C1 segment of cervical spinal cord (tissue), 14 donors: ENCODE data around the gene MYO7A.

ENCODE experiments used
- DNase-seq, 14 donors: peaks; one replicate each; lab custom pipeline; 2025; lab: John Stamatoyannopoulos, UW

MYO7A gene

GRCh38 chr11:77127920-77128691, at the start of gene MYO7A:
MYO7A (plus strand) TSS chr11:77128246; CDS start chr11:77130635, 2,389 bp downstream.
- DNase-seq, result peak in 11 of 14 donors; percentile 22 to 68 (median 51)

GRCh38 chr11:77079666-77080065, 48.4 kb upstream of the MYO7A start:
- DNase-seq, result no peak

GRCh38 chr11:77080643-77081210, 47.3 kb upstream of the MYO7A start:
- DNase-seq, result no peak

GRCh38 chr11:77081381-77081851, 46.6 kb upstream of the MYO7A start:
- no peak for DNase-seq

- no peak for DNase-seq
These were observed 45.8 kb upstream of the MYO7A start for GRCh38 chr11:77081976-77082836.

GRCh38 chr11:77082838-77083565, 45.0 kb upstream of the MYO7A start:
- DNase-seq, result no peak

- DNase-seq, result no peak
These were observed 44.3 kb upstream of the MYO7A start for GRCh38 chr11:77083566-77084245.

- no peak for DNase-seq
These were observed 43.4 kb upstream of the MYO7A start for GRCh38 chr11:77084581-77085191.

GRCh38 chr11:77085652-77086051, 42.4 kb upstream of the MYO7A start:
- no peak for DNase-seq

- peak in 2 of 14 donors; percentile 22 to 42 for DNase-seq
These were observed 41.2 kb upstream of the MYO7A start for GRCh38 chr11:77086521-77087472.

GRCh38 chr11:77087723-77088225, 40.3 kb upstream of the MYO7A start:
- DNase-seq, result no peak

GRCh38 chr11:77088236-77089003, 39.6 kb upstream of the MYO7A start:
- no peak for DNase-seq

- DNase-seq, result no peak
These were observed 39.0 kb upstream of the MYO7A start for GRCh38 chr11:77089004-77089545.

GRCh38 chr11:77090046-77090372, 38.0 kb upstream of the MYO7A start:
- DNase-seq, result no peak

- DNase-seq, result no peak
These were observed 37.5 kb upstream of the MYO7A start for GRCh38 chr11:77090373-77091111.

- DNase-seq, result peak in 10 of 14 donors; percentile 24 to 68 (median 49)
These were observed 36.7 kb upstream of the MYO7A start for GRCh38 chr11:77091146-77091940.
